Bronchial epithelial cell (primary cell): ENCODE data around the gene EPB41L3. TPM values are rescaled to one million over a fixed set of nuclear protein-coding genes. Genes with fewer than 3 reads are reported as not detected.
"Not testable (repeated sequence)": the region's sequence is repeated elsewhere in the genome, so short reads cannot be mapped to it uniquely, and the experiment has no call there.

Experiments used
- DNase-seq: peaks from one replicate; pipeline ENCODE4 v3.0.0-alpha.2; 2010; ENCODE audit warnings: low read depth
- FAIRE-seq: peaks from 2 replicates; lab custom pipeline; 2011; peaks lifted over from hg19 to GRCh38; lab: Jason Lieb, UNC
- H3K27me3 ChIP-seq: 2 replicates; pipeline ENCODE4 v1.5.1; 2011; ENCODE audit warnings: low read length; ENCODE audit not compliant: control insufficient read depth, insufficient read depth
- H3K36me3 ChIP-seq: 2 replicates; pipeline ENCODE4 v1.5.1; 2011; ENCODE audit warnings: low read length; ENCODE audit not compliant: control insufficient read depth, insufficient read depth
- H3K4me3 ChIP-seq: 2 replicates; pipeline ENCODE4 v1.5.1; 2011; ENCODE audit warnings: mild to moderate bottlenecking, low read depth, low read length, control low read depth
- total RNA-seq: library from RNA; depleted of rRNA; stranded (reverse); fragments of >200 nt; gene quantifications from 2 replicates; pipeline ENCODE4 v1.2.1, GENCODE V29; 2014
- TF ChIP-seq, protein P1 (sequence below): IDR thresholded peaks from 2 replicates; pipeline ENCODE4 v1.5.1; 2011; ENCODE audit warnings: mild to moderate bottlenecking, moderate library complexity, low read length, control low read depth, inconsistent platforms; ENCODE audit not compliant: insufficient read depth, severe bottlenecking

Gene EPB41L3
- total RNA-seq, 1 donor from 2014 or later, result 0.53 TPM

DNA sequence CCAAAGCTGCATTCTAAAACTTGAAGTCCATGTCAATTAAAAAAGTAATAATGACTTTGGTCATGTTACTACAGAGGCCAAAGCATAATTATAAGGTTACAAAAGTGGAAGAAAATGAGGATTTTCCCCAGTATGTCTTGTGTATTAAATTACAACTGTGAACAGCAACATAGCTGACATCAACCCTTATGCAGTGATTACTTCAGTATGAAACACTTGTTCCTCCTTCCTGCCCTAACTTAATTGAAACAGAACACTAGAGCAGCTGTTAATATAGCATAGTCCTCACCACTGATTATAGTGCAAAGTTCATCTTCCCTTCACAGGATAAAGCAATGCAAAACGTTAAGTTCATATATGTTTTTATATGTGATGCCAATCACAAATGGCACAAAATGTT lies 29.9 kb downstream of the EPB41L3 start:
- Histone ChIP-seq H3K27me3 (no peaks in the 10 kb centered on the region), H3K36me3 (no peaks in the 10 kb centered on the region), H3K4me3 (no peak overlapping the region)
- TF ChIP-seq, protein P1, sequence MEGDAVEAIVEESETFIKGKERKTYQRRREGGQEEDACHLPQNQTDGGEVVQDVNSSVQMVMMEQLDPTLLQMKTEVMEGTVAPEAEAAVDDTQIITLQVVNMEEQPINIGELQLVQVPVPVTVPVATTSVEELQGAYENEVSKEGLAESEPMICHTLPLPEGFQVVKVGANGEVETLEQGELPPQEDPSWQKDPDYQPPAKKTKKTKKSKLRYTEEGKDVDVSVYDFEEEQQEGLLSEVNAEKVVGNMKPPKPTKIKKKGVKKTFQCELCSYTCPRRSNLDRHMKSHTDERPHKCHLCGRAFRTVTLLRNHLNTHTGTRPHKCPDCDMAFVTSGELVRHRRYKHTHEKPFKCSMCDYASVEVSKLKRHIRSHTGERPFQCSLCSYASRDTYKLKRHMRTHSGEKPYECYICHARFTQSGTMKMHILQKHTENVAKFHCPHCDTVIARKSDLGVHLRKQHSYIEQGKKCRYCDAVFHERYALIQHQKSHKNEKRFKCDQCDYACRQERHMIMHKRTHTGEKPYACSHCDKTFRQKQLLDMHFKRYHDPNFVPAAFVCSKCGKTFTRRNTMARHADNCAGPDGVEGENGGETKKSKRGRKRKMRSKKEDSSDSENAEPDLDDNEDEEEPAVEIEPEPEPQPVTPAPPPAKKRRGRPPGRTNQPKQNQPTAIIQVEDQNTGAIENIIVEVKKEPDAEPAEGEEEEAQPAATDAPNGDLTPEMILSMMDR, result no peak
- no peak for DNase-seq
- FAIRE-seq, result no peak

DNA sequence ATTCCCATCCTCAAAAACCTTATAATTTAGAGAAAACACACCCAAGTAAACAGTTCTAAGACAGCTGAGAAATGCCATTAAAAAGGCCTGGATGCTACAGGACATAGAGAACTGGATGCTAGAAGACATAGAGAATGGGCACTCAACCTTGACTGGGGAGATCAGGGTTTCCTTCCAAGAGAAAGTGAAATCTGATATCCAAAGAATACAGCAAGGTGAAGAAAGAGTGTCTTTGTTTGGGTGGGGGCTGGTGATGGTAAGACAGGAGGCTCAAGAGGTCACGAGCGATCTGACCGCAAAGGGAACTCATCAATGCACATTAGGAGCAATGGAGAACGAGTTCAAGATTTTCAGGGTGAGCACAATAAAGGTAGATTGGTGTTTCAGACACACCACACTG lies 31.6 kb downstream of the EPB41L3 start:
- Histone ChIP-seq H3K27me3 (no peaks in the 10 kb centered on the region), H3K4me3 (no peak overlapping the region), H3K36me3 (no peaks in the 10 kb centered on the region)
- FAIRE-seq (no peak), DNase-seq (no peak)
- TF ChIP-seq, protein P1, result no peak

DNA sequence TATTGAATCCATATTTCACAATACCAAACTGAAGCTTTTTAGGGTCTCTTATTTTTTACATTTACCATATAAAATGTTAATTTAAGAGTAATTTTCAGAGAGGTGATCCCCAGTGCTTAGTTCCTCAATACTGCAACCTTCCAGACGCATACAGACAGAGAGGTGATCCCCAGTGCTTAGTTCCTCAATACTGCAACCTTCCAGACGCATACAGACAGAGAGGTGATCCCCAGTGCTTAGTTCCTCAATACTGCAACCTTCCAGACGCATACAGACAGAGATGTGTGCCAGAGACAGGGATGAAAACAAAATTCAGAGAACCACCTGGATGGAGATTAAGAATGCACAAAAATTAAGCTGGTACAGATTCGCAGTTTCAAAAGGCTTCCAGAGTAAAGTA lies 32.3 kb downstream of the EPB41L3 start:
- H3K27me3 ChIP-seq, DNase-seq, FAIRE-seq, H3K36me3 ChIP-seq, H3K4me3 ChIP-seq: not testable (repeated sequence)

DNA sequence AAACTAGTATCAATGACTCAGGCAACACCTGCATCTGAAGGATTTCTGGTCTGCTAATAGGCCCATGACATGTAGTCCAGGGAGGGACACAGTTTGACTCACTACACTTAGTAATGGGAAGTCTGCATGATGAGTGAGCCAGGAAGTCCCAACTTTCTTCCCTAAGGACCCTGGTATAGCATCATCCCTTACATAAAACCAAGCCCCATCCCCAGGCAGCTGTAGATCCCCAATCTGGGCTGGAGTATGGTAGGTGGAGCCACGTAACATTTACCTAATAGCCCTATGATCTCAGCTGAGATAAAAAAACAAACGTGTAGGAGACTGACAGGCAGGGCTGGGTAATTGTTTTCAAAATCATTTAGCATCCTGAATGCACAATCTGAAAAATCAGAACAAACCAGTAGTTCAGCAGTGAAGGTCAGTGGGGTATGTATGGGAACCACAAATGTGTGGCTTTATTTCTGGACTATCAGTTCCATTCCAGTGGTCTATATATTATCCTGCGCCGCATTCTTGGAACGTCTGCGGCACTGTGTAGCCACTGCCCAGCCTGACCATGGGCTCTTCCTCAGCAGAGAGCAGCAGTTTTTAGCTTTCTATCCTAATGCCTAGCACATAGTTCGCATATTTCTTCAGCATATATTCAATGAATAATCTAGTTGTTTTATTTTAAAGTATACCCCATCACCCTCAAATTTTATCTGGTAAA lies 33.5 kb downstream of the EPB41L3 start:
- DNase-seq (no peak), FAIRE-seq (no peak)
- H3K27me3 ChIP-seq, result no peaks in the 10 kb centered on the region
- H3K4me3 ChIP-seq, result no peak overlapping the region
- TF ChIP-seq, protein P1, result no peak
- no peaks in the 10 kb centered on the region for H3K36me3 ChIP-seq

DNA sequence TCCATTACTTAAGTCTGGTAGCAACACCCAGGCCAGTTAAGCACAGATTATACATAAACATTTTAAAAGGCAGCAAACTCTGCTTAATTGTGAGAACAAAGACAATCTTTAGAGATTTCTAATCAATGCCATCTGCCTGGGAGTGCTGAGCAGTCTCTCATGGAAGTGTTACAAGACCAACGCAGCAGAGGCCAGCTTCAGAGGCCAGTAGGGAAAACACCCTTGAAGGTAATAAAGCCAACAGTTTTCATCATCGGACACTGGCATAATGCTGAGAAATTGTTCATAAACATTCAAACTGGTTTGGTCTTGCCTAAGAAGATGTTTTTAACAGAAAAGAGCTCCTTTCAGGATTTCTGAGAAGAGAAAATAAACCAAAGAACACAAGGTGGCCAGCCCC lies 35.0 kb downstream of the EPB41L3 start:
- DNase-seq (no peak), FAIRE-seq (no peak)
- H3K4me3 ChIP-seq, result no peak overlapping the region
- no peaks in the 10 kb centered on the region for H3K36me3 ChIP-seq
- H3K27me3 ChIP-seq, result no peaks in the 10 kb centered on the region
- TF ChIP-seq, protein P1, result no peak

DNA sequence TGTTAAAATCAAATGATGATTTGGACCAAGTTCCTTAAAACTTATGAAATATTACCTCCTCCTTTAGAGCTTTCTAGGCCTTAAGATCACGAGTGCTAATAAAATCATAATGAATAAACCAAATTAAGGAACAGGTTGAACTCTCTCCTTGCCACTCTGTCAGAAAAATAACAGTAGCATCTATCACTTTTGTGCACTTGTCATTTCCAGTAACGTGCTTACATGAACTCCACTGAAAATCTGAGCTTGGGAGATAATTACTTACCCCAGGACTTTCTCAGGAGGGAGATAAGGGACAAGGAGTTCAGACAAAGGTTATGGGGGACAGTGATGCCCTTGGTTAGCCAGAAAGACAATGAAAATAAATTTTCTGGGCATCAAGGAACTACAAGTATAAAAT lies 36.0 kb downstream of the EPB41L3 start:
- no peaks in the 10 kb centered on the region for H3K36me3 ChIP-seq
- TF ChIP-seq, protein P1, result no peak
- no peak for FAIRE-seq
- H3K4me3 ChIP-seq, result no peak overlapping the region
- no peak for DNase-seq
- H3K27me3 ChIP-seq, result no peaks in the 10 kb centered on the region
